DMS 273 (cell line): ENCODE measurements around the gene RPS5.
"Not testable (repeated sequence)": the region's sequence is repeated elsewhere in the genome, so short reads cannot be mapped to it uniquely, and the experiment has no call there.

Experiments
- DNase-seq: peaks from one replicate; lab custom pipeline; 2025; ENCODE audit not compliant: unreplicated experiment; lab: John Stamatoyannopoulos, UW

The RPS5 gene

DNA sequence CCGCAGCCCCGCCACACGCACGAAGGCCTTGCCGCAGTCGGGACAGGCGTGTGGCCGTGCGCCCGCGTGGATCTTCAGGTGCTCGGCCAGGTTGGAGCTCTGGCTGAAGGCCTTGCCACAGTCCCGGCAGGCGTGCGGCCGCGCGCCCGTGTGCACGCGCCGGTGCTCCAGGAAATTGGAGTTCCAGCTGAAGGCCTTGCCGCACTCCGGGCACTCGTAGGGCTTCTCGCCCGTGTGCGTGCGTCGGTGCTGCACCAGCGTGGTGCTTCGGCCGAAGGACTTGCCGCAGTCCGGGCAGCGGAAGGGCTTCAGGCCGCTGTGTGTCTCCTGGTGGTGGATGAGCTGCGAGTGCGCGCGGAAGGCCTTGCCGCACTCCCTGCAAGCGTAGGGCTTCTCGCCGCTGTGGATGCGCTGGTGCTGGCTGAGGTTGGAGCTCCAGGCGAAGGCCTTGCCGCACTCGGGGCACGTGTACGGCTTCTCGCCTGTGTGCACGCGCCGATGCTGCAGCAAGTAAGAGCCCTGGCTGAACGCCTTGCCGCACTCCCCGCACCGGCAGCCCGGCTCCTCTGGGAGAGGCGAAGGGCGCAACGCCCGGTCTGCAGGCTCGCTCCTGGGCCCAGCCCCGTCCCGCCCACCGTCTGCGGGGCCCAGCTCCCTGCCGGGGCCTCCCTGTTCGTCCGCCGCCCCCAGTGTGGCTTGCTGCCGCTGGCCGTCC lies 30.1 kb upstream of the RPS5 start:
- no peak for DNase-seq

DNA sequence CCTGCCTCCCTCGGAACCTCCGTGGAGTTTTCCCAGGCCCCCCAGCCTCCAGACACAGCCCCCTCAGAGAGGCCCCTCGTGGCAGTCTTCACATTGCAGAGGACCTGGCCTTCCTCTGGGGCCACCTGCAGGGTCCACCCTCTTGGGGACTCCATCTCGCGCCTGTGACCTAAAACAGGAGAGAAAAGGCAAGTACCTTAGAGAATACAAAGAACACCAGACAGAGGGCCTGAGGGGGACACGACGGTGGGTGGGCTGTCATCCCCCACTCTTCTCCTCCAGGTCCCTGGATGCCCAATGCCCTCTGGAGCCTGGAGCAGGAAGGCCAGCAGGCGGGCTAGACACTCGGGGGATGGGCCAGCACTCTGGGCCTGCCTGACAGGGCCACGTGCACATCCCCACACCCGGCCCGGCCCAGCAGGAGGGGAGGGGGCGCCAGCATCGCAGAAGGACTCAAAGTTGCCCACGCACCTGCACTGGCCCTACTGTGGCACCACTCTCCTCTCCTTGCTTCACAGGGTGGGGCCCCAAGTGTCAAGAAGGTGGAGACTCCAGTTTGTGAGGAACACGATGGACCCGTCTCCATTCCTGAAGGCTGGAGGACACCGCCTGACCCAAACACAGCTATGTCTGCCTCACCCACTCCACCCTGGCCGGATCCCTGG lies 29.5 kb upstream of the RPS5 start:
- no peak for DNase-seq

DNA sequence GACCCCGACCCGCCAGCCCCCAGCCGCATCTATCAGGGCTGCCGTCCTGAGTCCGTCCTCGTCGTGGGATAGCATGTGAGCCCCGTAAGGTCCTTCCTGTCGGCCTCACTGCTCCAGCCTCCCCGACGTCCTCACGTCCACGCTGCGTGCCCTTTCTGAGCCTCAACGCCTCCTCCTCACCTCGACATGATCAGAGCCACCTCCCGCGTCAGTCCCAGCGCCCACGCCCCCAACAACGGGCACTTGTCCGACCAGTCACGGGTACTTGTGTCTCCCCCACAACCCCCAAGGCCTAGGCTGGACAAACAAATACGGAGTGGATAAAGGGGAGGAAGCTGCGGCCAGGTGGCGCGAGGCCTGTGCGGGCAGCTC lies 25.2 kb upstream of the RPS5 start:
- peak; percentile 83 for DNase-seq

DNA sequence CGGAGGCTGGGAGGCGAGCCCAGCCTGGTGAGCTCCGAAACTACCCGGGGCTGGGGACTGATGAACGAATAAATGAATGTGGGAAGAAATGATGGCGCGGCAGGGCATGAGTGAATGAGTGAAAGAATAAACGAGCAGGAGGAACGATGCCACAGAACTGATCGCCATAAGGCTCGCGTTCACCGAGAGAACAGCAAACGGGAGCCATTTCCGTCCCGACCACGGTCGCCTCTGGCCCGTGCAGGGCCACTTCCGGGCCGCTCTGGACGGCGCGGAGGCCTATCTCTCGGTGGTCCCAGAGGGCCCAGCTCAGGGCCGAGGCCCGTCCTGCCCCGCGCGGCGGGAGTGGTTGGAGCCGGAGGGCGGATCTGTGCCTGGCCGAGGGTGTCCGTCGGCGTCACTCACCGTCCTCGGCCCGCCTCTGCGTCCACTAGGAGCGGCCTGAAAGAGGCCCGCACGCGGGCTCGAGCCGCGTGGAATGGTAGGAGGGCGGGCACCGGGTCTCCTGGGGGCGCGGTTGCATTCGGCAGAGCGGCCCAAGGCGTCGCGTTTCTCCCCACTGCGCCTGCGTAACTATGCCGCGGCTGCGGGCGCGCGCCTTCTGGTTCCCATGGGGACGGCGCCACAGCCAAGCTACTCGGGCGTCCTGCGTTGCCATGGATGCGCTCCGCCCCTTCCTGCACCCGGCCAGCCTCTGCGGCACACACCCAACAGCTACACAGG lies 24.6 kb upstream of the RPS5 start, which contains the start of gene ZNF497:
ZNF497 (minus strand) TSS at position 480 of the 723 bp plus-strand sequence. CDS start 5,116 bp downstream, outside the sequence.
- DNase-seq, result peak; percentile 98

DNA sequence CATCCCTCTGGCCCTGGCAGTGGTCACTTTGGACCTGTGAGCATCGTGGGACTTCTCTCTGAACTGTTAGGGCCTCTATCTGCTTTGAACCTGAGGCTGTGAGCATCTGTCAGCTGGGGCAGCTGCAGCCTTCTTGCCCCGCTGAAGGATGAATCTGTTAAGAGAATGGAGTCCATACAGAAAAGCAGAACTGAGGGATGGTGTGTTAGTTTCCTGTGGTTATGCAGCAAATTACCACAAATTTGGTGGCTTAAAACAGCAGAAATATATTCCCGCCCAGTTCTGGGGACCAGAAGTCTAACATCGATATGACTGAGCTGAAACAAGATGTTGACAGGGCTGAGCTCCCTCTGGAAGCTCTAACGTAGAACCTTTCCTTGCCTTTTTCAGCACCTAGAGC lies 22.9 kb upstream of the RPS5 start:
- no peak for DNase-seq

DNA sequence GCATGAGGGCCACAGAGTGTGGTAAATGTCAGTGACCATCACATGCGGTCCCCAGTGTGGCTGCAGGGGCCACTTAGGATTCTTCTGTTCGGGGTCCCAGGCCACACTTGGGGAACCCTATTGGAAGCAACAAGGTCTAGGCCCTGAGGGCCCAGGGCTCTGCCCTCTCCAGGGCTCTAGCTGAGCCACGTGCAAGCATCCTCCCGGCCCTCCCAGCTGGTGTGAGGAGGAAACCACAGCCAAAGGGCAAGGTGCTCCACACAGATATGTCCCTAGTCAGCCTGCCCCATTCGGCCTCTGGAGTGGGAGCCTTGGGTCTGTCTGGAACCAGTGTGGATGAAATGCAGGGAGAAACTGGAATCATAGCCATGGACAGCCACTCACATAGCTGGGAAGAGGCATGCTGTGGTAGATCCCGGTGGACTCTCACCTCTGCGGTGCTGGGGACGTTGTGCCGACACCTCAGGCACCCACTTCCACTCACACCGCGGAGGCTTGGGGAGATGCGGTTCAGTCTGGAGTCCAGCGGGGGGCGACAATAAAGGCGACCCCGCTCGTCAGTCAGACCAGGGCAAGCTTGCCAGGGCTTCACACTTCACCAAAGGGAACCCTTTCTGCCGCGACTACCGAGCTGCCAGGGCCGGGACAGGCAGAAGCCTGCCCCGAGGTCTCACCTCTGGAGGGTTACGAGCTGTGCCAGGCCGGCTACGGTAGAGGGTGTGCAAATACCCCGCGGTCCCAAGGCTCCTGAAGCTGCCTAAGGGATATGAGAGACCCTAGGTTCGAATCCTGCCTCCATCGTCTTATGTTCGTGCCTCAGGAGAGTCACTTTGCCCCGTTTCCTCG lies 20.3 kb upstream of the RPS5 start:
- no peak for DNase-seq

DNA sequence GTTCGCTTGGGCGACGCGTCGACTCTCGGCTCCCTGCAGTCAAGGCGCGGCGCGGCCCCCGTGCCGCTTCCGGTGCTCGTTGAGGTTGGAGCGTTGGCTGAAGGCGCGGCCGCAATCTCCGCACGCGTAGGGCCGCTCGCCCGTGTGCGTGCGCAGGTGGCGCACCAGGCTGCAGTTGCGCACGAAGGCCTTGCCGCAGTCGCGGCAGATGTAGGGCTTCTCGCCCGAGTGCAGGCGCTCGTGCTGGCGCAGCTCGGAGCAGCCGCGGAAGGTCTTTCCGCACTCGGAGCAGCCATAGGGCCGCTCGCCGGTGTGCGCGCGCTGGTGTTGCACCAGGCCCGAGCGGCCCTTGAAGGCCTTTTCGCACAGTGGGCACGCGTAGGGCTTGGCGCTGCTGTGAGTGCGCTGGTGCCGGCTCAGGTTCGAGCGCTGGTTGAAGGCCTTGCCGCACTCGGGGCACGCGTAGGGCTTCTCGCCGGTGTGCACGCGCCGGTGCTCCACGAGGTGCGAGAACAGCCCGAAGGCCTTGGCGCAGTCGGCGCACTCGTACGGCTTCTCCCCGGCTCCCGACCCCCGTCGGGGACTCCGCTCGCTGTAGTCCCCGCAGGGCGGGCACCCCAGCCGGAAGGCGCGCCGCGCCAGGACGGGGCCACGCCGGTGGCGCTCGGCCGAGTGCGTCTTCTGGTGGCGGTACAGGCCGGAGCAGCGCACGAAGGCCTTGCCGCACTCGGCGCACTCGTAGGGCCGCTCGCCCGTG lies 19.2 kb upstream of the RPS5 start:
- no peak for DNase-seq

DNA sequence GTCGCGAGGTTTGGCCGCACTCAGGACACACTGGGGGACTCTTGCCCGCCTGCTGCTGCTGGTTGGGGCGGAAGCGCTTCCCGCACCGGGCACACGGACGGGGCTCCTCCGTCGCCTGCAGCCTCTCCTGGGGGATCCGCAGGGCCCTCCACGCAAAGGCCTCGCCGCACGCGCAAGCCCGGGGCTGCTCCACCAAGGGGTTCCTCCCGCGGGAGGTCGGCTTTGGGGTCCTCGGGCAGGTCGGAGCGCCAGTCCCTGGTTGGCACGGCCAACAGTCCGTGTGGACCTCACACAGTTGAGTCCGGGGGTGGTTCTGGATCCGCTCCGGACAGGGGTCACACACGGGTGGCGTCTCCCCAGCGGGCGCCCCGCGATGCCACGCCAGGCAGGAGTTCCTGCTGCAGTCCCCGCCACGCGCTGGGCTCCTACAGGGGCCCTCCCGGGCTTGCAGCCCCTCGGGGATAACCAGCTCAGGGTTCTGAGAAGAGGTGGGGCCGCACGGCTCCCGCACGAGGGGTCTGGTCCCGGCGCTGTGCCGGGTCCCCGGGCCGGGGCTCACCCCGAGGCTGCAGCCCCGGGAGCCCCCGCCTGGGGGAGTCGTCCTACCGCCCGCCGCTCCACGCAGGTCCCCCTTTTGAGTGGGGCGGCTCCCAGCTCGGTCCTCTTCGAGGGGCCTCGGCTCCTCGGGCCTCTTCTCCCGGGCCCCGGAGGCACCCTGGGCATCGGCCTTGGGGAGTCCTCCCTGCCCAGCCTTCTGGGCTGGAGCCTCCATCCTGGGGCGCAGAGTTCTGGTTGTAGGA lies 18.3 kb upstream of the RPS5 start:
- DNase-seq, result no peak

DNA sequence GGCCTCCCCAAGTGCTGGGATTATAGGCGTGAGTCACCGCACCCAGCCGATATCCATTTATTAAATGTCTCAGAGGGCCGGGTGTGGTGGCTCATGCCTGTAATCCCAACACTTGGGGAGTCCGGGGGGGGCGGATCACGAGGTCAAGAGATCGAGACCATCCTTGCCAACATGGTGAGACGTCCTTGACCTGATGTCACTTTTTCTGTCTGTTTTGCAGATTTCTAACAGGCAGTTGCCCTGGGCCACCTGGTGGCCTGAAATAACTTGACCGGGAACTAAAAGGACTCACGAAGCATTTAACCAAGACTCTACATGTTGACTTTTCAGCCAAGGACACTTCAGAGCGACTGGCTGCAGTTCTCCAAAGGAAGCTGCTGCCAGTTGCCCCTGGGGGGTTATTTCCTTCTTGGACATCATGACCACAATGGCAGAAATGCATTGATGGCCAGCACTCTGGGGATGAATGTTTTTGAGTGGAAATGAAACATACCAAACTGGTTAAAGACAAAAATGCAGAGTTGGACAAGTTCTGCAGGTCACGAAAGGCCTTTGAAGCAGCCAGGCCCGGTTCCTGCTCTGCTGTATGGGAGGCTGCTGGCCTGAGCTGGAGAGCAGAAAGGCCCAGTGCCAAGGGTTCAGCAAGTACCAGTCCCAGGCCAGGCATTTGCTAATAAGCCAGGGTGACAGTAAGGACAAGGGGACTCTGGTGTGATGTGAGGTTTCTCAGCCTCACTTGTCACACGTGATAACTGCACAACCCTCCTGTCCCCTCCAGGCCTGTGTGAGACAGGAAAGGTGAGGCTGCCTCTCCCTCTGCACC lies 14.5 kb upstream of the RPS5 start:
- no peak for DNase-seq

DNA sequence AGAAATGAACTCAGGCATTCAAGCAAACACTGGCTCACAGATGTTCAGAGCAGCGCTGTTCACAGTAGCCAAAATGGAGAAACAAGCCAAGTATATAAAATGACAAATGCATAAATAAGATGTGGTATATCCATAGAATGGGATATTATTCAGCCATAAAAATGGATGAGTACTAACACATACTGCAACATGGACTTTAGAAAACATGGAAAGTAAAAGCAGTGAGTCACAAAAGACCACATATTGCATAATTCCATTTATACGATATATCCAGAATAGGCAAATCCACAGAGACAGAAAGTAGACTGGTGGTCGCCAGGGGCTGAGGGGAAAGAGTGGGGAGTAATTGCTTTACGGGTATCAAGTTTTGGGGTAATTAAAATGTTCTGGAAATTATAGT lies 12.9 kb upstream of the RPS5 start:
- no peak for DNase-seq

DNA sequence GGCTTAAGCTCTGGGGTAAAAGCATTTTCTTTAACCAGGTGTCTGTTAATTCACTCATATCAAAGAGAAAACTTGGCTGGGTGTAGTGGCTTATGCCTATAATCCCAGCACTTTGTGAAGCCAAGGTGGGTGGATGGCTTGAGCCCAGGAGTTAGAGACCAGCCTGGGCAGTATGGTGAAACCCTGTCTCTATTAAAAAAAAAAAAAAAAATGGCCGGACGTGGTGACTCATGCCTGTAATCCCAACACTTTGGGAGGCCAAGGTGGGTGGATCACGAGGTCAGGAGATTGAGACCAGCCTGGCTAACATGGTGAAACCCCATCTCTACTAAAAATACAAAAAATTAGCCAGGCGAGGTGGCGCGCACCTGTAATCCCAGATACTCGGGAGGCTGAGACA lies 10.3 kb upstream of the RPS5 start:
- DNase-seq, result not testable (repeated sequence)

DNA sequence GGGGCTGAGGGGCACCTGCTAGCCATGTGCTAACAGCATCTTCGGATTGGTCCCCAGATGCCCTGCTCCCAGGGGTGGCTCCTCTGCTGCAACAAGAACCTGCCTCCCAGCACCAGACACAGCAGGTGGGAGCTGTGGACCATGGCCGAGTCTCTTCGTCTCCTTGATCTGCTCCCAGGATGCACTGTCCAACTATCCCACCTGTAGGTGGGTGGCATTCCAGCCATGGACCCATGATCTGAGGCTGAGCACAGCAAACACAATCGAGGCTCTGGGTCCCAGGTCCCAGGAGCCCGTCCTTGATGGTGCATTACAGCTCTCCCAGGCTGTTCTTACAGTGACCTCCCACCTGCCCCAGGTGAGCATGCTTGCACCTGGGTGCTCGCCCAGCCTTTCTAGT lies 7.8 kb upstream of the RPS5 start:
- no peak for DNase-seq

DNA sequence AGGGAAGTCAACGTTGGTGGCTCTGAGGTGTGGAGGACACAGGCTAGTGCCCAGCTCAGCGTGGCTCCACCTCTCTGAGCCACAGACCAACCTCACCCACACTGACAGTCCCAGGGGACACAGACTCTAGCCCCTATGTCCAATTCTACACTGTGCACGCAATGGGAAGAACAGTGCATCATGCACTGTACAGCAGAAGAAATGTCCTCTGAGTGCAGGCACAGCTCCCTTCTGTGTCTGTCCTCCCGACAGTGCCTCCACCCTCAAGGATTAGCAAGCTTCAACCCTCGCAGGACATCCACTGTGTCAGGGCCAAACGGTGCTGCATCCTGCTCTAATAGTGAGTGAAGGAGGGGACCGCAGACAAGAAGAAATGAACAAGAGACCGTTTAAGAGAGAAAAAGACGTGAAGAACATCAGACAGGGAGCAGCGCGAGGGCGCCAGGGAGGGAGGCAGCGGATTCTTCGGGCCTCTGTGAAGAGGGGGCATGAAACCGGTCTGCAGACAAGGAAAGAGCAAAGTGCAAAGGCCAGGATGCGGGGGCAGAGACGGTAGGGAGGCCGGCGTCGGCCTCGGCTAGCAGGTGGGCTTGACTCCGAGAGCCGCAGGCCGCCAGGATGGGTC lies 6.9 kb upstream of the RPS5 start:
- no peak for DNase-seq

DNA sequence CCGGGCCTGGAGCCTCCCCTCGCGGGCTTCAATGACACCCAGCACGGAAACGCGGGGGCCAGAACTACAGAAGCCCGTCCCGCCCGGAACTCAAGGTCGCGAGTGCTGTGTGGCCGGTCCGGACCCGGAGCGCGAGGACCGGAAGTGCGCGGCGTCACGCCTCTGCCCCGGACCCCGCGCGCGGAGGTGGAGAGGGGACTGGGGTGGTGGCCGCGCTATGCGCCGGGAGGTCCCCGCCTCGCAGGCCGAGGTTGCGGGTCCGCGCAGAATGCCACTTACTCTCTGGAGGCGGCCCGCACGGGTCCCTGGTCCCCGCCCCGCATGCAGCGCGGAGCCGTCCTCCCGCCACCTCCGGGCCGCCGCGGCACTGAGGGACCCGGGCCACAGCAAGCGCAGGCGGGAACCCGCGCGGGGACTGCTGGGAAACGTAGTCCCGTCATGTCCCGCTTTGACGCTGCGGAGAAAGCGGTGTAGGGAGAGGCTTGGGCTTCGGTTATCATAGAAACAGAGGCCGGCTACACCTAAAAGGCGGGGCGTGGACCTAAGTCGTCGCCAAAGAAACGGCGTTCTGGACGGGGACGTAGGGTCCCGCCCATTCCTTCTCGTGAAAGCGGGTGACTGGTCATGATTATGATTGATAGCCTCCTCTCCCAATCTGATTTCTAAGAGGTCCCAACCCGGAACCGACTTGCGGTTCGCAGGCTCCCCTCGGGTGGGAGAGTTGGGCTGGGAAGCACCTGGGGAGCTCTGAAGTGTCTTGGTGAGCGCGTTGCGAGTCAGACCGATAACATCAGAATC lies 6.2 kb upstream of the RPS5 start, which contains the start of gene ZNF837:
ZNF837 (minus strand) TSS at position 369 of the 798 bp plus-strand sequence. CDS start 11,698 bp downstream, outside the sequence.
- DNase-seq, result peak; percentile 100

DNA sequence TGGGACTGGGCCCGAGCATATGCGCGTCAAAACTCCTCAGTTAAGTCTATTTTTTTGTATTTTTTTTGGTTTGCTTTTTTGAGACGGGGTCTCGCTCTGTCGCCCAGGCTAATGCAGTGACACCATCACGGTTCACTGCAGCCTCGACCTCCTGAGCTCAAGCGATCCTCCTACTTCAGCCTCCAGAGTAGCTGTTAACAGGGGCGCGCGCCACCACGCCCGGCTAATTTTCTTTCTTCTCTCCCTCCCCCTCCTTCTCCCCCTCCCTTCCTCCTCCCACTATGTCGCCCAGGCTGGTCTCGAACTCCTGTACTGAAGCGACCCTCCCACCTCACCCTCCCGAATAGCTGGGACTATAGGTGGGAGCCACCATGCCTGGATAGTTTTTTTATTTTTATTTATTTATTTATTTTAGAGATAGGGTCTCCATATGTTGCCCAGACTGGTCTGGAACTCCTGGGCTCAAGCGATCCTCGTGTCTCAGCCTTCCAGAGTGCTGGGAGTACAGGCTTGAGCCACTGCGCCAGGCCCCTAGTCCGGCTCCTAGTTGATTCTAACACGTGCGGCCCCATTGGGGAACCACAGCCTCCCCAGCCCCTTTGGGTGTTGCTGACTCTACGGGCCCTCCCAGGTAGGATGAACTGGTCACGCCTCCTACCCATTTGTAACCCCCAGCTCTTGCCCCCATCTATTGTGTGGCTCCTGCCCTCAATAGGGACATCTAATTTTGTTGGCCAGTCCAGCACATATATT lies 5.4 kb upstream of the RPS5 start:
- no peak for DNase-seq

DNA sequence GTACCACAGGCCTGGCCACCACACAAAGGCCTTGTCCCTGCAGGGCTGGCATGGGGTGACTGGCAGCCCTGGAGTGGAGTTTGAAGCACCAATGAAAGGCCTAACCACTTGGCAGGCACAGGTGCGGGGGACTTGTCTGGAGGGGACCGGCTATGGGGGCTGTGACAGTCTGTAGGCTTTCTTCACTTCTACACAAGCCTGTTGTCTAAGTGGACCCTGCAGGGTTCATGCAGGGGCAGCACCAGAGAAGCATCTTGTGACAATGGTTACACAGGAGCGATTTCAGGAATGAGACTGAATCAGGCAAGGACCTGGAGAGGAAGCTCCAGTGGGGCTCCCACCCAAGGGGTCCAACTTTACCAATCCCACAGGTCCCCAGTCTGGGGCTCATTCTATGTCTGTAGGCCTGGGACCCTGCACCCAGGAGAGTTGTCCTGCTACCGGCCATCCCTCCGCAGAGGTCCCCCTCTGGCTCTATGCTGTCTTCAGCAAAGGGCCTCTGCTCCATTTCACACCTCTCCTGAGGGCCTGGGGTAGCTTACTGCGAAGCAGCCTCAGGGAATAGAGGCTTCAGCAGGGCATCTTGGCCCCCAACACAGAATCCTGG lies 4.0 kb upstream of the RPS5 start:
- no peak for DNase-seq
